Glomerular endothelial cell (primary cell): ENCODE results near the gene GRIK4. TPM values are rescaled to one million over a fixed set of nuclear protein-coding genes. Genes with fewer than 3 reads are reported as not detected.

Experiments
- DNase-seq: peaks from one replicate; pipeline ENCODE4 v3.0.0-alpha.2; 2011; ENCODE audit warnings: low read depth, low spot score; ENCODE audit errors: extremely low read depth
- total RNA-seq: library from RNA; depleted of rRNA; stranded (reverse); fragments of >200 nt; gene quantifications from 2 replicates; pipeline ENCODE4 v1.2.3, GENCODE V29; 2015

GRIK4 gene
- total RNA-seq, 1 donor from 2014 or later, result 0.06 TPM

- no peak for DNase-seq
These were observed 35.8 kb downstream of the GRIK4 start for GRCh38 chr11:120547316-120547715.

DNA sequence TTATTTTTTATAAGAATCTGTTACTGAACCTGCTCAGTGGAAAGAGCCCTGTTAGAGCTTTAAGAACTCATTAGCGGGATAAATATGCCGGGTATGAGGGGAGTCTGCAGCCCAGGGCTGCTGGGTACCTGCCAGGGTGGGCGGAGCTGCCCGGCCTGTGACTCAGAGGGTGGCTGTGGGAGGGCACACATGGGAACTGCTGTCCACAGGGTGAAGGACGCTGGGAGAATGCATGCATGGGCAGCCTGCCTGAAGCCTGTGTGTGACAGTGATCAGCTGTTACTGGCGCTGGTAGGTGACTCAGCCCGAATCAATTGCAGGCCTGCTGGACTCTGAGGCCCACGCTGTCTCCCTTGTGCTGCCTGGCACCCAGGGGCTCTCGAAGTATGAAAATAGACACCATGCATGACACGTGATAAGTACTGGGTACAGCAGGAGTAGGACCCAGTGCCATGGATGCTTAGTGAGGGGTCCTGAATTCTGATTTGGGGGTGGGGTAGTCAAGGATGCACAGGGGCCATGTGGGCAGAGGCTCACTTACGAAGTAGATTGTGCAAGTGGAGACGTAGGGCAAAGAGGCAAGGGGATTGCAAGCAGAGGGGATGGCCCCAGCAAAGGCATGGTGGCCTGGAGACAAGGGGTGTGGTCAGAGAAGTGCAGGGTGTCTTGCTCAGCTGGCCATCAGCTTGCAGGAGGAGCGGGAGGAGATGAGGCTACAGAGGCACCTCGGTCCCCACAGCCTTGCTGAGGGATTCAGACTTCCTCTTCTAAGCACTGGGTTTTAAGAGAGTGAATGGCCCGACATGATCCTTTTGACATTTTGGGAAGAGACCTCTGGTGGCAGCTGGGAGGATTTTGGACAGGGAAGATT is 36.5 kb downstream of the GRIK4 start:
- no peak for DNase-seq

DNA sequence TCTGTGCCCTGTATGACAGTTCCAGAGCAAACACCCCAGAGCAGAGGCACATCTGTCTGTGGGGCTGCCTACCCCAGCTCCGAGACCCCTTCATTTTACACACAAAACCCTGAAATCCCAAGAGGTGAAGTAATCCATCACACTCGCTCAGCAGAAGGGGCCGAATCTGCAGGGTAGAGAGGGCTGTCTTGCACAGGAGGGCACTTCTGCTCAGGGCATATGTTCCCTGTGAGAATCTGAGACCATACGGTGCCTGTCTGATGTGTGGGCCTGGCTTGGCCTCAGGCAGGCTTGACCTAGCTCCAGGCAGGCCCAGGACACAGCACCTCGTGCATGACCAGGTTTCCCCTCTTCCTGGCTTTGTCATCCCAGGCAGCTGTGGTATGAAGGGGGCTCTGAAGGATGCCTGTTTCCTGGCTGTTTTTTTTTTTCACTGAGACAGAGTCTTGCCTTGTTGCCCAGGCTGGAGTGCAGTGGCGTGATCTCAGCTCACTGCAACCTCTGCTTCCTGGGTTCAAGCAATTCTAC is 37.2 kb downstream of the GRIK4 start:
- DNase-seq, result no peak

DNA sequence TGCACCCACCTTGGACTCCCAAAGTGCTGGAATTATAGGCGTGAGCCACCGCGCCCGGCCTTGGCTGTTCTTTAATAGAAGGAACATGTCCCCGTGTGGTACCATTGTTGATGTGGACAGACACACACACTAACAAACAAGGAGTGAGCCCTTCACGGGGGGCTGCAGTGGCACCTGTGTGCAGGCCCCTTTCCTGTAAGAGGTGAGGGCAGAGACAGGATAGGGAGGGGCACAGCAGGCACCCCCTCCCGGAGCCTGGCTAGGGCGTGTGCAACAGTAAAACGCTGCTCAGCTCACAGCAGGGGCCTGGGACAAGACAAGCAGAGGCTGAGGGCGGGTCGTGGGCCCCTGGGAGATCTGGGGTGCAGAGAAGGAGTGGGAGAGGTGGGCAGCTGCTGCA is 37.8 kb downstream of the GRIK4 start:
- no peak for DNase-seq

DNA sequence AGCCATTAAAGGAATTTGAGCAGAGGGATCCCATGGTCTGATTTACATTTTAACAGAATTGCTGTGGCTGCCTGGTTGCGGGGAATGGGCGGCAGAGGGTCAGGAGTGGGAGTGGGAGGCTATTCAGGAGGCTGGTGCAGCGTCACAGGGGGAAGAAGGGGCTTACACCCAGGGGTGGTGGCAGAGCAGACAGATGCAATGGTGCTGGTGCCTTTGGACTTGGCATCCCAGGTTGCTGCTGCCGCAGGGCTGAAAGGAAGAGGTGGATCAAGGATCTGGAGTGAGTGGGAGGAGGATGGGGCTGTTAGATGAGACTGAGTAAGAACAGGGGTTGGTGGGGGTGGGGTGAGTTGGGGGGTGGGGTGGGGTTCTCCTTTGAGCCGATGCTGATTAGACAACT is 38.5 kb downstream of the GRIK4 start:
- no peak for DNase-seq

DNA sequence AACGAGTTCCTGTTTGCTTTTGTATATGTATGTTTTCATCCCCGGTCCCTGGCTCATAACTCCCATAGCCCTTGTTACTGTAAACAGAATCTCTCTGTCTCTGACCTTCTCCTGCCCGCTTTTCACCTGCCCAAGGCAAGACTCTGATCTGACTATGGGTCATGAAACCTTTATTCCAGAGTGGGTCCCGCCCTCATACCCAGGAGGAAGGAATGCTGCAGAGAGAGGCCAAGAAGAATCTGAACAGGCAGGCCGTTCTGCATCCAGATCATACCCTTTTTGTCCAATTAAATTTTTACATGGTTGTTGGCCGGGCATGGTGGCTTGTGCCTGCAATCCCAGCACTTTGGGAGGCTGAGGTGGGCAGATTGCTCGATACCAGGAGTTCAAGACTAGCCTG is 39.6 kb downstream of the GRIK4 start:
- no peak for DNase-seq

DNA sequence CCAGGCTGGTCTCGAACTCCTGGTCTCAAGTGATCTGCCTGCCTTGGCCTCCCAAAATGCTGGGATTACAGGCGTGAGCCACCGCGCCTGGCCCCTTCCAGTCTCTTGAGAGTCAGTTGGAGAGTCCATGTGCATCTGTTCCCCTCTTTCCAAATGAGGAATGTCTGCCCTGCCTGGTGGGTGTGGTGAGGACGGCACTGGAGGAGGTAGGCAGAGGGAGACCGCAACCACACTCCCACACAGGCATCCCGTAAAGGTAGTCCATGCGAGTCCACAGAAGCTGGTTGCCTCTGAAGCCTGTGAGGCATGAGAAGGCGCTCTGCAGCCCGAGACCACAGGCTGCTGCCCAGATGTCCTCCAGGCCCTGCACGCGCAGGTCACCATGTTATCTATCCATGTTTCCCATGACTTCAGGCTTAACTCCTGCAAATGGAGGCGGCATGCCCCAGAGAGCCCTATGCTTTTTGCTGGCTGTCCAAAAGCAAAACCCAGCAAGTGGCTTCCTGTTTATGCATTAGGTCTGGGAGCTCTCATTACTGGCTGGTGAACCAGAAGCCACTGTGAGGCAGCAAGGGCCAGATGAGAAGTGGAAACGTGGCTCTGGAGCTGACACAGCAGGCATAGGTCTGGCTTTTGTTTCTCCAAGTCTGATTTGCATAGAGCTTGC is 43.4 kb downstream of the GRIK4 start:
- no peak for DNase-seq

DNA sequence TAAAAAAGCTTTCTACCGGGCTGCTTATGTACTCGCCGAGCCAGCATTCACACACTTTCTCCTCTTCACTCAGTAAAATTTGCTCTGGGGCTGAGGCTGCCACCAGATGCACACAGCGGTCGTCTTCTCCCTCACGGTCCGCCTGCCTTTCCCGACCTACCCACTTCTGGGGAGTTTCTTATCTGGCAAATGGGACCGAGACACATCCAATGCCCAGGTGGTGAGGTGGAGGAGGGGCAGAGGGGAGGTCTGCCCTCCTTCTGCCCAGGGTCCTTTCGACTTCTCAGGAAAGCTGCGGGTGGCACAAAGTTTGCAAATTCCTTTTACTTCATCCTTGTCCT is 43.9 kb downstream of the GRIK4 start:
- no peak for DNase-seq

DNA sequence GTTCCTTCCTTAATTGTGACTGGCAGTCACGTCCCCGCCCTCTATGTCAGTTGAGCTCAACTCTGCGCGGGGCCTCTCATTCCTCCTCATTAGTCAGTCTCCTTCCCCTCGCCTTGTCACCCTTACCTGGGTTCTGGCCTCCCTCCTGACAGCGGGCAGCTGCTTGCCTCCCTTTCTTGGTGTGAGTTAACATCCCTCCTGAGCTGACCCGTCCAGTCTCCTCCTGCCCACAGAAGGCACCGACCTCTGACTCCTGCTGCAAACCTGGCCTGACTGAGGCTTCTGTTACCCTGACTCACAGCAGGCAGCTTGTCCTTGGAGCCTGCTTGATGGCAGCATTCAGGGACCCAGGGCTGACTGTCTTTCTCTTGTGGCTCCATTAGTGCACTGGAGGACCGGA is 45.2 kb downstream of the GRIK4 start:
- DNase-seq, result no peak

- no peak for DNase-seq
These were observed 47.3 kb downstream of the GRIK4 start for GRCh38 chr11:120558744-120559431.

DNA sequence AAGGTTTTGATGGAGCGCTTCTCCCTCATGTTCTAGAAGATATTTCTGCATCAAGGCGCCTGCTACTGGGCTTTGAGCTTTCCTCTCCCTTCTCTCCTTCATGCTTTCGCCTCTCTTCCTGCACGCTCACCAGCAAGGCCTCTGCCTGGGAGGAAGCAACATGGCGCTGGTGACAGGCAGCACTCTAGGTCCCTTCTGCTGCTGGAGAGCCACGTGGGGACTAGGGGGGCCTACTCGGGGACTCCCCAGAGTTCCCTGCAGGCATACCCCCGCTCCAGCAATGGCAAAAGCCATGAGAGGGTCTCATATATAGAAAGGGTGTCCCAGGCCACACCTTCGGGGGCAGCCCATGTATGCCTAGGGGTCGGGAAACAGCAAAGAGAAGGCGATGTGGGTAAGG is 49.7 kb downstream of the GRIK4 start:
- DNase-seq, result no peak

- no peak for DNase-seq
These were observed 51.4 kb downstream of the GRIK4 start for GRCh38 chr11:120562806-120563425.

- DNase-seq, result no peak
These were observed 52.4 kb downstream of the GRIK4 start for GRCh38 chr11:120563703-120564572.

GRCh38 chr11:120564573-120565311 is 53.2 kb downstream of the GRIK4 start:
- DNase-seq, result no peak

- no peak for DNase-seq
These were observed 54.1 kb downstream of the GRIK4 start for GRCh38 chr11:120565466-120566155.

- DNase-seq, result peak; percentile 39
These were observed 54.6 kb downstream of the GRIK4 start for GRCh38 chr11:120566176-120566575.

DNA sequence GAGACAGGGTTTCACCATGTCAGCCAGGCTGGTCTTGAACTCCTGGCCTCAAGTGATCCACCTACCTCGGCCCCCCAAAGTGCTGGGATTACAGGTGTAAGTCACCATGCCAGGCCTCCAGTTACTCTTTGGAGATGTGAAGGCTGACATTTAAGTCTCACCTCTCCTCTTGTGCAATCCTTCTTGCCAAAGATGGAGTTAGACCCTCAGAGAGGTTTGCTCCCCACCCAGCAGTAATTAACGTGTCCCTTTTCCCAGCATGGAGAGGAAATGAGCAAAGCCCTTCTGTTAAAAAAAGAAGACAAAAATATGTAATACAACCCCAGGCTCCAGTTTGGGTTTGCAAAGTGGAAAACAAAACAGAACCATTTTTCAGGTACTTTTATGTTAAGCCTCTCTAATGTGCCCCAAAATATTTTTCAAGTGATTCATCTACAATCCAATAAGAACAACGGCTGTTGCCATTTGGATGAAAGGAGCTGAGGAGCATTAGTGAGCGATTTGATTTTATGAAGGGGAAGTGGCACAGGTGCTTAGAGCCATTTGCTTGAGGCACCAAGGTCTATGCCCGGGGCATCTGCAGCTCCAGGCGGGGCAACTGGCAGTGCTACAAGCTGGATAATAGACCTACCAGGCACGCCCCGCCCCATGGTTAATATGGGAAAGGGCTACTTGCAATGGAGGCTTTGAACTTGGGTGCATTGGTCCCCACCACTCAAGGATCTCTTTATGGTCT is 57.2 kb downstream of the GRIK4 start:
- no peak for DNase-seq

- no peak for DNase-seq
These were observed 58.3 kb downstream of the GRIK4 start for GRCh38 chr11:120569861-120570260.
